Measurements from ENCODE around the gene BZW1.

BZW1 gene

GRCh38 chr2:200811333-200812121 lies at the start of gene BZW1:
TSS of gene BZW1 (plus strand) at chr2:200811910. CDS start at chr2:200813218, 1,308 bp downstream.
- no peaks in the 10 kb centered on the region for H3K27me3 Mint-ChIP-seq
- peak; percentile 80 for ATAC-seq (ENCODE audit: low read depth)
- peaks cover 15% of the 10 kb centered on the region for H3K4me1 Mint-ChIP-seq
- peak; percentile 95 to 98 for DNase-seq (ENCODE audit: low spot score in 2 of 2)
- H3K9me3 Mint-ChIP-seq = no peaks in the 10 kb centered on the region
- peaks cover 19% of the 10 kb centered on the region for H3K36me3 Mint-ChIP-seq
- H3K4me3 Mint-ChIP-seq = peak within 1 kb of the TSS; percentile 95
- H3K27ac Mint-ChIP-seq = peak within 1 kb of the TSS; percentile 99

GRCh38 chr2:200762127-200762526 lies 49.6 kb upstream of the BZW1 start:
- ATAC-seq (ENCODE audit: low read depth) = no peak
- H3K36me3 Mint-ChIP-seq = no peaks in the 10 kb centered on the region
- H3K4me3 Mint-ChIP-seq = no peak overlapping the region

GRCh38 chr2:200763422-200763821 lies 48.3 kb upstream of the BZW1 start:
- Mint-ChIP-seq H3K4me1 (no peaks in the 10 kb centered on the region), H3K4me3 (no peak overlapping the region), H3K9me3 (no peaks in the 10 kb centered on the region), H3K27ac (no peak overlapping the region), H3K36me3 (no peaks in the 10 kb centered on the region), H3K27me3 (peaks cover 14% of the 10 kb centered on the region)
- ATAC-seq (ENCODE audit: low read depth) = no peak
- DNase-seq (ENCODE audit: low spot score in 2 of 2) = no peak

More at GRCh38 chr2:200762127-200762526, 49.6 kb upstream of the BZW1 start:
- peaks cover 9% of the 10 kb centered on the region for H3K27me3 Mint-ChIP-seq
- no peak overlapping the region for H3K27ac Mint-ChIP-seq
- DNase-seq (ENCODE audit: low spot score in 2 of 2) = no peak
- H3K9me3 Mint-ChIP-seq = no peaks in the 10 kb centered on the region
- no peaks in the 10 kb centered on the region for H3K4me1 Mint-ChIP-seq

- Mint-ChIP-seq H3K4me1 (no peaks in the 10 kb centered on the region), H3K27ac (no peak overlapping the region), H3K36me3 (no peaks in the 10 kb centered on the region), H3K4me3 (no peak overlapping the region), H3K9me3 (no peaks in the 10 kb centered on the region), H3K27me3 (peaks cover 10% of the 10 kb centered on the region)
- ATAC-seq (ENCODE audit: low read depth) = no peak
- DNase-seq (ENCODE audit: low spot score in 2 of 2) = no peak
These were observed 46.4 kb upstream of the BZW1 start for GRCh38 chr2:200765139-200765951.

- Mint-ChIP-seq H3K9me3 (no peaks in the 10 kb centered on the region), H3K36me3 (no peaks in the 10 kb centered on the region), H3K27ac (no peak overlapping the region), H3K27me3 (peaks cover 10% of the 10 kb centered on the region), H3K4me3 (no peak overlapping the region), H3K4me1 (no peaks in the 10 kb centered on the region)
- no peak for ATAC-seq (ENCODE audit: low read depth)
- no peak for DNase-seq (ENCODE audit: low spot score in 2 of 2)
These were observed 45.6 kb upstream of the BZW1 start for GRCh38 chr2:200765995-200766660.

GRCh38 chr2:200767111-200767885 lies 44.4 kb upstream of the BZW1 start:
- ATAC-seq (ENCODE audit: low read depth) (no peak), DNase-seq (ENCODE audit: low spot score in 2 of 2) (no peak)
- H3K9me3 Mint-ChIP-seq = no peaks in the 10 kb centered on the region
- H3K27ac Mint-ChIP-seq = no peak overlapping the region
- H3K4me1 Mint-ChIP-seq = no peaks in the 10 kb centered on the region
- peaks cover 10% of the 10 kb centered on the region for H3K27me3 Mint-ChIP-seq
- H3K4me3 Mint-ChIP-seq = no peak overlapping the region
- H3K36me3 Mint-ChIP-seq = no peaks in the 10 kb centered on the region

GRCh38 chr2:200770847-200771246 lies 40.9 kb upstream of the BZW1 start:
- Mint-ChIP-seq H3K27ac (no peak overlapping the region), H3K36me3 (peaks cover 3% of the 10 kb centered on the region), H3K9me3 (peaks cover 4% of the 10 kb centered on the region), H3K4me1 (no peaks in the 10 kb centered on the region), H3K27me3 (peaks cover 14% of the 10 kb centered on the region), H3K4me3 (no peak overlapping the region)
- ATAC-seq (ENCODE audit: low read depth) (no peak), DNase-seq (ENCODE audit: low spot score in 2 of 2) (no peak)

- Mint-ChIP-seq H3K9me3 (peaks cover 4% of the 10 kb centered on the region), H3K27ac (no peak overlapping the region), H3K4me1 (no peaks in the 10 kb centered on the region), H3K27me3 (peaks cover 10% of the 10 kb centered on the region), H3K4me3 (no peak overlapping the region), H3K36me3 (peaks cover 3% of the 10 kb centered on the region)
- DNase-seq (ENCODE audit: low spot score in 2 of 2) (no peak), ATAC-seq (ENCODE audit: low read depth) (no peak)
These were observed 39.1 kb upstream of the BZW1 start for GRCh38 chr2:200772620-200773019.

- ATAC-seq (ENCODE audit: low read depth) (no peak), DNase-seq (ENCODE audit: low spot score in 2 of 2) (no peak)
- Mint-ChIP-seq H3K27ac (no peak overlapping the region), H3K4me1 (no peaks in the 10 kb centered on the region), H3K36me3 (peaks cover 3% of the 10 kb centered on the region), H3K4me3 (no peak overlapping the region), H3K27me3 (peaks cover 8% of the 10 kb centered on the region), H3K9me3 (peaks cover 4% of the 10 kb centered on the region)
These were observed 38.6 kb upstream of the BZW1 start for GRCh38 chr2:200773083-200773482.

- Mint-ChIP-seq H3K27me3 (peaks cover 9% of the 10 kb centered on the region), H3K9me3 (peaks cover 4% of the 10 kb centered on the region), H3K4me3 (no peak overlapping the region), H3K4me1 (no peaks in the 10 kb centered on the region), H3K36me3 (peaks cover 3% of the 10 kb centered on the region), H3K27ac (no peak overlapping the region)
- DNase-seq (ENCODE audit: low spot score in 2 of 2) = no peak
- ATAC-seq (ENCODE audit: low read depth) = no peak
These were observed 36.8 kb upstream of the BZW1 start for GRCh38 chr2:200774920-200775319.

- no peak for ATAC-seq (ENCODE audit: low read depth)
- H3K9me3 Mint-ChIP-seq = peaks cover 4% of the 10 kb centered on the region
- H3K4me1 Mint-ChIP-seq = no peaks in the 10 kb centered on the region
- H3K27me3 Mint-ChIP-seq = peaks cover 13% of the 10 kb centered on the region
- H3K36me3 Mint-ChIP-seq = peaks cover 3% of the 10 kb centered on the region
- DNase-seq (ENCODE audit: low spot score in 2 of 2) = no peak
- no peak overlapping the region for H3K27ac Mint-ChIP-seq
- no peak overlapping the region for H3K4me3 Mint-ChIP-seq
These were observed 34.4 kb upstream of the BZW1 start for GRCh38 chr2:200777275-200777674.

- no peaks in the 10 kb centered on the region for H3K4me1 Mint-ChIP-seq
- H3K27ac Mint-ChIP-seq = no peak overlapping the region
- H3K27me3 Mint-ChIP-seq = peaks cover 10% of the 10 kb centered on the region
- H3K4me3 Mint-ChIP-seq = no peak overlapping the region
- peaks cover 2% of the 10 kb centered on the region for H3K36me3 Mint-ChIP-seq
- ATAC-seq (ENCODE audit: low read depth) (no peak), DNase-seq (ENCODE audit: low spot score in 2 of 2) (no peak)
- H3K9me3 Mint-ChIP-seq = peaks cover 2% of the 10 kb centered on the region
These were observed 33.7 kb upstream of the BZW1 start for GRCh38 chr2:200778038-200778437.

GRCh38 chr2:200779214-200779613 lies 32.5 kb upstream of the BZW1 start:
- peaks cover 6% of the 10 kb centered on the region for H3K27me3 Mint-ChIP-seq
- DNase-seq (ENCODE audit: low spot score in 2 of 2) = no peak
- H3K4me1 Mint-ChIP-seq = no peaks in the 10 kb centered on the region
- no peak for ATAC-seq (ENCODE audit: low read depth)
- H3K4me3 Mint-ChIP-seq = no peak overlapping the region
- H3K9me3 Mint-ChIP-seq = no peaks in the 10 kb centered on the region
- no peaks in the 10 kb centered on the region for H3K36me3 Mint-ChIP-seq
- H3K27ac Mint-ChIP-seq = no peak overlapping the region

Data from memory B cell (primary cell).